OCI-LY1 (cell line): ENCODE results near the gene RPL12.

ENCODE experiments used
- CTCF ChIP-seq: fragments of 200-600 bp; sonication (generic), shearing (Covaris generic); IDR thresholded peaks from 2 replicates; pipeline ENCODE4 v1.5.1; 2017; ENCODE audit warnings: mild to moderate bottlenecking, antibody characterized with exemption, low read length, moderate library complexity, mixed read lengths
- EZH2 ChIP-seq: fragments of 200-600 bp; sonication (generic), shearing (Covaris generic); IDR thresholded peaks from 2 replicates; pipeline ENCODE4 v1.8.0; 2017; ENCODE audit warnings: borderline replicate concordance, mixed run types, mild to moderate bottlenecking, antibody characterized with exemption, low read length, moderate library complexity, mixed read lengths

- TF ChIP-seq CTCF (no peak), EZH2 (no peak)
Observed at GRCh38 chr9:127417131-127418036, 33.8 kb downstream of the RPL12 start.
